ENCODE measurements around the gene SNX30. TPM values are rescaled to one million over a fixed set of nuclear protein-coding genes. Genes with fewer than 3 reads are reported as not detected.

SNX30 gene
- total RNA-seq, 2 experiments from 2014 or later: 3.8 to 3.9 TPM

DNA sequence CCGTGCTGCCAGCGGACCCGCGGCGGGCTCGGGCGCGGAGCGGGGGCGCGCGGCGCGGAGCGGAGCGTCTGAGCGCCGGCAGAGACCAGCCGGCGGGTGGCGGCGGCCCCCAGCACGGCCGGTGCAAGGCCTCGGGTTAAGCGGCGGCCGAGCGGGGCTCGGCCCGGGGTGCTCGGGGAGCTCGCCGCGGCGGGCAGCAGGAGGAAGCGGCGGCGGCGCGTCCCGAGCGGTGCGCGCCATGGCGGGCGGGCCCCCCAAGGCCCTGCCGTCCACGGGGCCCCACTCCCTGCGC lies 150 bp downstream of the SNX30 start:
- no peaks in the 10 kb centered on the region for H3K36me3 Mint-ChIP-seq (ENCODE audit: low read depth)
- CTCF ChIA-PET: no interaction called here

GRCh38 chr9:112751056-112751795 lies 666 bp downstream of the SNX30 start:
- POLR2A ChIA-PET: interaction anchor here (0.6 to 1.1 kb wide), 4 partner anchors 36 to 273 kb away, joined by 3 to 4 read pairs (median 3); partner anchors contain the start of gene KIAA1958
- CTCF ChIA-PET: interaction anchor here (1.1 kb wide), 1 partner anchor 42 kb away, joined by 6 read pairs; no protein-coding TSS in a partner anchor
- peak; percentile 14 for ATAC-seq

More for the DNA sequence above, 150 bp downstream of the SNX30 start:
- POLR2A ChIA-PET: interaction anchor here (0.6 to 0.9 kb wide), 3 partner anchors 35 to 272 kb away, joined by 3 to 4 read pairs (median 3); no protein-coding TSS in a partner anchor
- Mint-ChIP-seq H3K4me1 (ENCODE audit: low read depth) (peaks cover 71% of the 10 kb centered on the region), H3K9me3 (no peaks in the 10 kb centered on the region), H3K27ac (no peak overlapping the region), H3K27me3 (no peaks in the 10 kb centered on the region), H3K4me3 (peak overlapping the region; percentile 75)
- TF ChIP-seq CTCF (IDR thresholded peaks at IDR 0.05): no peak
- ATAC-seq: no peak
- DNase-seq: no peak
- intact Hi-C loops (cut with micrococcal nuclease): loop anchor here (5.0 kb wide), 2 partner anchors 33 to 42 kb away; partner anchors contain the start of gene INIP

DNA sequence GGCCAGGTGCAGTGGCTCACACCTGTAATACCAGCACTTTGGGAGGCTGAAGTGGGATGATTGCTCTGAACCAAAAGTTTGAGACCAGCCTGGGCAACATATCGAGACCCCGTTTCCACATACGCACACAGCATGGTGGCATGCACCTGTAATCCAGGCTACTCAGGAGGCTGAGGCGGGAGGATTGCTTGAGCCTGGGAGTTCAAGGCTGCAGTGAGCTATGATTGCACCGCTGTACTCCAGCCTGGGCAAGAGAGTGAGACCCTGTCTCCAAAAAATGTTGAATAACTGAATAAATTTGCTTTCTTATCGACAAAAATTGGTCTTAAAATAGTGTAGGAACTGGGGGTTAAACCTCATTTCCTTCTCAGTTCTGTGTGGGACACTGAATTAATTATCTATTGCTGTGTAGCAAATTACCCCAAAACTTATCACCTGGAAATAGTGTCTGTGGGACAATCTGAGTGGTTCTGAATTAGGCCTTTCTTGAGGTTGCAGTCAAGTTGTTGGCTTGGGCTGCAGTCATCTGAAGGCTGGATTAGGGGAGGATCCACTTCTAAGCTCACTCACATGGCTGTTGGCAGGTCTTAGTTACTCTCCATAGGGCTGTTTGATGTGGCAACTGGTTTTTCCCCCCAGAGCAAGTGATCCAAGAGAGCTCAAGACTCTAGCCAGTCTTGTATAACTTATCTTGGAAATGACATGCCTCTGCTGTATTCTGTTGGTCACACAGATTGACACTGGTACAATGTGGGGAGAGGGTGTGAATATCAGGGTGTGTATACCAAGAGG lies 2.0 kb downstream of the SNX30 start:
- Mint-ChIP-seq H3K9me3 (no peaks in the 10 kb centered on the region), H3K27ac (no peak overlapping the region), H3K4me3 (peak overlapping the region; percentile 38), H3K27me3 (no peaks in the 10 kb centered on the region), H3K4me1 (ENCODE audit: low read depth) (peaks cover 78% of the 10 kb centered on the region), H3K36me3 (ENCODE audit: low read depth) (no peaks in the 10 kb centered on the region)
- TF ChIP-seq CTCF (IDR thresholded peaks at IDR 0.05): no peak
- ATAC-seq (no peak), DNase-seq (peak; percentile 47)
- intact Hi-C loops (cut with micrococcal nuclease): loop anchor here (5.0 kb wide), 2 partner anchors 35 to 40 kb away; partner anchors contain the start of gene INIP
- POLR2A ChIA-PET: interaction anchor here (0.7 kb wide), 1 partner anchor 34 kb away, joined by 3 read pairs; the partner anchor contains the start of gene INIP
- CTCF ChIA-PET: interaction anchor here (1.1 to 1.5 kb wide), 3 partner anchors 41 to 373 kb away, joined by 3 to 6 read pairs (median 5); no protein-coding TSS in a partner anchor

More at GRCh38 chr9:112751056-112751795, 666 bp downstream of the SNX30 start:
- Mint-ChIP-seq H3K27me3 (no peaks in the 10 kb centered on the region), H3K4me1 (ENCODE audit: low read depth) (peaks cover 76% of the 10 kb centered on the region), H3K36me3 (ENCODE audit: low read depth) (no peaks in the 10 kb centered on the region), H3K9me3 (no peaks in the 10 kb centered on the region), H3K4me3 (peak overlapping the region; percentile 75), H3K27ac (peak overlapping the region; percentile 47)
- DNase-seq: peak; percentile 73
- intact Hi-C loops (cut with micrococcal nuclease): loop anchor here (5.0 kb wide), 2 partner anchors 34 to 41 kb away; partner anchors contain the start of gene INIP
- no peak for TF ChIP-seq CTCF (IDR thresholded peaks at IDR 0.05)

DNA sequence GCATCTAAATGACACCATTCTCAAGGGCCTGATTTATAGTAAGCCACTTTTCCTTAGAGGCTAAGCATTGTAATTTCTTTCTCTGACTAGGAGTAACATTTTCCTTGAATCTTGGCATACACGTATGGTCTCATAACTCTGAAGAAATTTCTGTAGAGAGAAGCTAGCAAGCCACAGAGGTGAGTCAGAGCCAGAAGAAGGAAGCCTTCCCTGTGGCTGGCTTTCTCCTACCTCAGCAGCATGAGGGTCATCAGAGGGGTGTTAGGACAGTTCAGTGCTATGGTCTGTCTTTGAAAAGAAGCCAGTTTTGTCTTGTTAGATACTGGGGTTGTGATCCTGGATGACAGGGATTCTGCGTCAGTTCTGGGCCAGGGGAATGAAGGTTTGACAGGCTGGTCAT lies 3.2 kb downstream of the SNX30 start:
- ATAC-seq (peak; percentile 8), DNase-seq (peak; percentile 54)
- peak overlapping the region; percentile 75 for H3K27ac Mint-ChIP-seq
- H3K4me3 Mint-ChIP-seq: no peak overlapping the region
- H3K36me3 Mint-ChIP-seq (ENCODE audit: low read depth): no peaks in the 10 kb centered on the region
- CTCF ChIA-PET: interaction anchor here (1.5 kb wide), 1 partner anchor 39 kb away, joined by 5 read pairs; no protein-coding TSS in a partner anchor
- H3K27me3 Mint-ChIP-seq: no peaks in the 10 kb centered on the region
- intact Hi-C loops (cut with micrococcal nuclease): loop anchor here (5.0 kb wide), 2 partner anchors 36 to 39 kb away; partner anchors contain the start of gene INIP
- no peak for TF ChIP-seq CTCF (IDR thresholded peaks at IDR 0.05)
- peaks cover 75% of the 10 kb centered on the region for H3K4me1 Mint-ChIP-seq (ENCODE audit: low read depth)
- POLR2A ChIA-PET: interaction anchor here (1.0 to 2.1 kb wide), 2 partner anchors 16 to 21 kb away, joined by 3 to 6 read pairs; no protein-coding TSS in a partner anchor
- H3K9me3 Mint-ChIP-seq: no peaks in the 10 kb centered on the region

Measured in activated CD8-positive, alpha-beta T cell treated with anti-CD3 and anti-CD28 coated beads for 36 hours (primary cell).